Hematopoietic multipotent progenitor cell treated with erythropoietin and hydrocortisone succinate and interleukin-3 and kit ligand, for 17 days (in vitro differentiated cells): ENCODE data around the gene SF3A1.
"Not testable (repeated sequence)": the region's sequence is repeated elsewhere in the genome, so short reads cannot be mapped to it uniquely, and the experiment has no call there.

Experiments
- DNase-seq: peaks from one replicate; pipeline ENCODE4 v3.0.0-alpha.2; 2015; ENCODE audit warnings: low spot score

SF3A1 gene, protein sequence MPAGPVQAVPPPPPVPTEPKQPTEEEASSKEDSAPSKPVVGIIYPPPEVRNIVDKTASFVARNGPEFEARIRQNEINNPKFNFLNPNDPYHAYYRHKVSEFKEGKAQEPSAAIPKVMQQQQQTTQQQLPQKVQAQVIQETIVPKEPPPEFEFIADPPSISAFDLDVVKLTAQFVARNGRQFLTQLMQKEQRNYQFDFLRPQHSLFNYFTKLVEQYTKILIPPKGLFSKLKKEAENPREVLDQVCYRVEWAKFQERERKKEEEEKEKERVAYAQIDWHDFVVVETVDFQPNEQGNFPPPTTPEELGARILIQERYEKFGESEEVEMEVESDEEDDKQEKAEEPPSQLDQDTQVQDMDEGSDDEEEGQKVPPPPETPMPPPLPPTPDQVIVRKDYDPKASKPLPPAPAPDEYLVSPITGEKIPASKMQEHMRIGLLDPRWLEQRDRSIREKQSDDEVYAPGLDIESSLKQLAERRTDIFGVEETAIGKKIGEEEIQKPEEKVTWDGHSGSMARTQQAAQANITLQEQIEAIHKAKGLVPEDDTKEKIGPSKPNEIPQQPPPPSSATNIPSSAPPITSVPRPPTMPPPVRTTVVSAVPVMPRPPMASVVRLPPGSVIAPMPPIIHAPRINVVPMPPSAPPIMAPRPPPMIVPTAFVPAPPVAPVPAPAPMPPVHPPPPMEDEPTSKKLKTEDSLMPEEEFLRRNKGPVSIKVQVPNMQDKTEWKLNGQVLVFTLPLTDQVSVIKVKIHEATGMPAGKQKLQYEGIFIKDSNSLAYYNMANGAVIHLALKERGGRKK

GRCh38 chr22:30356449-30357235 lies at the start of gene SF3A1, which contains the start of gene CCDC157:
Gene SF3A1 (minus strand): TSS chr22:30356894. CDS start chr22:30356792, 102 bp downstream.
Gene CCDC157 (plus strand): TSS chr22:30357007. CDS start chr22:30366001, 8,994 bp downstream.
- DNase-seq, result peak; percentile 91

DNA sequence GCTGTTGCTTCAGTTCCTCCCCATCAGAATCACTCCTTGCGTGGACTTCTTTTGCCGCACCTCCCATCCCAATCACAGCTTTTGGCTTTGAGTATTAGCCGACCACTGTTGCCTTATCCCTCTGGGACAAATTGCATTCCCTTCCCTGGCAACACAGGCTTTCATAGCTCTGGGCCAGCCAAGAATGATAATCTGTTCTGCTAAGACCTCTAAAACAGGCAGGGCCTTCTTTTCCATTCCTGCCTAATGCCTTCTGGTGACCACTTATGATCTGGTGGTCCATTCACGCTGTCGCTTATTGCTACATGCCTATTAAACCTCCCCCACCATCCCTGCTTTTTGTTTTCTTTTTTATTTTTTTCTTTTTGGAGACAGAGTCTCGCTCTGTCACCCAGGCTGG lies 49.7 kb upstream of the SF3A1 start:
- DNase-seq, result no peak

DNA sequence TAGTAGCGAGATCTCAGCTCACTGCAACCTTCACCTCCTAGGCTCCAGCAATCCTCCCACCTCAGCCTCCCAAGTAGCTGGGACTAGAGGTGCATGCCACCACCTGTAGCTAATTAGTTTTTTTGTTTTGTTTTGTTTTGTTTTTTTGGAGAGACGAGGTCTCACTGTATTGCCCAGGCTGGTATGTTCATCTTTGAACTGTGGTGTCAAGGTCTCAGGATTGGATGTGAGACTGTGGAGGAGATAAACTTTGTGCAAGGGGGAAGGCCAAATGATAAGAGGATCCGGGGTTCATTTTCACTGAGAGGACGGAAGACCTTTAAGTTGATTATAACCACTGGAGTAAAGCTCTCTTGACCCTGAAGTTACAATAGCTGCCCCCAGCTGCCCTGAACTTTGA lies 49.0 kb upstream of the SF3A1 start:
- no peak for DNase-seq

DNA sequence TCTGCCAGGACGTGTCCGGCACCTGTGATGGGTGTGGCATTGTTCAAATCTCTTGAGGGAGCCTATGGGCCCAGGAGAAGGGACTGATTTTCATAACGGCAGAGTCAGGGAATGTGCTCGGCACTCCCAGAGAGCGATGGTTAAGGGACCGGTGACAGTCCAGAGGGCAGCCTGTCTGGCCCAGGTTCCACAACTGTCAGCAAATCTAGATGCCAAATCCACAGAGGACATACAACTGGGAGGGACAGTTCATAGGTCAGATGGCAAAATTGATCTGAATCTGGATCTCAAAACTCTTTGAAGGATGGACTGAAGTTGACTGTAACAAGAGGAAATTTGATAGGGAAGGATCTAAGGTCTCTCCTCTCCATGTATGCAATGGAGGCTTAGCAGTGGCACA lies 47.6 kb upstream of the SF3A1 start:
- DNase-seq, result no peak

DNA sequence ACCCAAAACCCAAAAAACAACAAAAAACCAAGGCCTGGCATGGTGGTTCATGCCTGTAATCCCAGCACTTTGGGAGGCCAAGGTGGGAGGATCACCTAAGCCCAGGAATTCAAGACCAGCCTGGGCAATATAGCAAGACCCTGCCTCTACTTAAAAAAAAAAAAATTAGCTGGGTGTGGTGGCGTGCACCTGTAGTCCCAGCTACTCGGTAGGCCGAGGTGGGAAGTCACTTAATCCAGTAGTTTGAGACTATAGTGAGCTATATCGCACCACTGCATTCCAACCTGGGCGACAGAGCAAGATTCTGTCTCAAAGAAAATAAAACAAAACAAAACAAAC lies 46.0 kb upstream of the SF3A1 start:
- not testable (repeated sequence) for DNase-seq

GRCh38 chr22:30402028-30402765 lies 45.5 kb upstream of the SF3A1 start:
- peak; percentile 50 for DNase-seq

DNA sequence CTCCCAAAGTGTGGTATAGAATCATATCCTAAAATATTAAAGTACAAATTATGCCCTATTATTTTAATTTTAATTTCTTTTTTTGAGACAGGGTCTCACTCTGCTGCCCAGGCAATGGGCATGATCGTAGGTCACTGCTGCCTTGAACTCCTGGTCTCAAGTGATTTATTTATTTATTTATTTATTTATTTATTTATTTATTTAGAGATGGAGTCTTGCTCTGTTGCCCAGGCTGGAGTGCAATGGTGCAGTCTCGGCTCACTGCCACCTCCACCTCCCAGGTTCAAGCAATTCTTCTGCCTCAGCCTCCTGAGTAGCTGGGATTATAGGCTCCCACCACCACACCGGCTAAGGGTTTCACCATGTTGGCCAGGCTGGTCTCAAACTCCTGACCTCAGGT lies 44.3 kb upstream of the SF3A1 start:
- DNase-seq, result not testable (repeated sequence)

DNA sequence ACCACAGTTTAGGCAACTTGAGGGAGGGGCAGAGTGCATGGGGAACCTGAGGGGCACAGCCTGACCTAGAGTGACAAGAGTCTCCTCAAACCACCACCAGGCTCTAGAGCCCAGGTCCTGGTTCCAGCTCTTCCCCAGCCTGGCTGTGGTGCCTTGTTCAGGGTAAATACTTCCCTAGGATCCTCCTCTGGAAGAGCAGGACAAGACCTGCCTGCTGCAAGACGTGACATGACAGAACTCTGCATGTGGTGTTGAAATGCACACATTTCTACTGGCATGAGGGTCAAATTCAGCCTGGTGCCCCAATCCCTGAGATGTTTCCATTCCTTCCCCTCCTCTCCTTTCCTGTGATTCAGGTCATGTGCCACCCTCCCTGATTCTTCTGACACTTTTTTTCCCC lies 43.5 kb upstream of the SF3A1 start:
- DNase-seq, result no peak

DNA sequence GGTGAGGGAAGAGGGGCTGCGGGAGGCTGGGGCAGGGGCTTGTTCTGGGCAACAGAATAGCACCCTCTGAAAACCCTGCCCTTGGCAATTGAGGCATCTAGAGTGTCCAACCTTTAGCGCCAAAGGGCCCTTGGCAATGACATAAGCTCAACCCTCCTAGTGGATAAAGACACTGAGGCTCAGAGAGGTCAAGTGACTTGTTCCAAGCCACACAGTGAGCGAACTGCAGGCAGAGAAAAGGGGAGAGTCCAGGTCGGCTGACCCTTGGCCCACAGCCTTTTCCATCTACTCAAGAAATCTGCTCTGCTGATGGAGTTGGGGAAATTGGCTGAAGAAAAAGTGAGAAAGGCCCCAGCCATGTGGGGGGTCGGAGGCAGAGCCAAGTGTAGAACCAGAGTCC lies 43.0 kb upstream of the SF3A1 start:
- DNase-seq, result no peak

DNA sequence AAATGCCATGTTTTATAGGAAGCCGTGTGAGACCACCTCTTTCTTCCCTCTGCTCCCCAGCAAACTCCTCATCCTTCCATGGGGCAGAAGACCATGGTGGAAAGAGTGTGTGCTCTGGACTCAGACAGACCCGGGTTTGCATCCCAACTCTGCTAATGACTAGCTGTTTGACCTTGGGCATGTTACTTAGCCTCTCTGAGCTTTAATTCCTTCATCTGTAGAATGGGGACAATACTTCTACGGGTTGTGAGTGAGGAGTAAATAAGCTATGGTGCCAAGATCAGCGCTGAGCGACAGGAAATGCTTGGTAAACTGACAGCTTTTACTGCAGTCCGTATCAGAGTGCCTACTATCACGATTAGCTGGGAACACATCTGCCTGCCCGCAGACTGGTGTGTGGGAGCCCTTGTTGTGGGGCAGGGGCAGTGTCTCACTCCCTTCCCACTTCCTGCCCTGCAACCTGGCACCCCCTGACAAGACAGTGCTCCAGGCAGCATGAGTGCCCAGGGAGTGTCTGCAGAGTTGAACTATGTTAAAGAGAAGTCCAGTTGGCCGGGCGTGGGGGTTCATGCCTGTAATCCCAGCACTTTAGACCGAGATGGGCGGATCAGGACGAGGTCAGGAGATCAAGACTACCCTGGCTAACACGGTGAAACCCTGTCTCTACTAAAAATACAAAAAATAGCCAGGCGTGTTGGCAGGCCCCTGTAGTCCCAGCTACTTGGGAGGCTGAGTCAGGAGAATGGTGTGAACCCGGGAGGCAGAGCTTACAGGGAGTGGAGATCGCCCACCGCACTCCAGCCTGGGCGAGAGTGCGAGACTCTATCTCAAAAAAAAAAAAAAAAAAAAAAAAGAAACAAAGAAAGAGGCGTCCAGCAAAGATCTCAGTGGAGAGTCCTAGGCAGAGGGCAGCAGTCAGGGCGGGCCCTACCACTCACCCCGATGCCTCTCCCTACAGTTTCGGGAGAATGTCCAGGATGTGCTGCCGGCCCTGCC lies 42.3 kb upstream of the SF3A1 start:
- peak; percentile 38 for DNase-seq

DNA sequence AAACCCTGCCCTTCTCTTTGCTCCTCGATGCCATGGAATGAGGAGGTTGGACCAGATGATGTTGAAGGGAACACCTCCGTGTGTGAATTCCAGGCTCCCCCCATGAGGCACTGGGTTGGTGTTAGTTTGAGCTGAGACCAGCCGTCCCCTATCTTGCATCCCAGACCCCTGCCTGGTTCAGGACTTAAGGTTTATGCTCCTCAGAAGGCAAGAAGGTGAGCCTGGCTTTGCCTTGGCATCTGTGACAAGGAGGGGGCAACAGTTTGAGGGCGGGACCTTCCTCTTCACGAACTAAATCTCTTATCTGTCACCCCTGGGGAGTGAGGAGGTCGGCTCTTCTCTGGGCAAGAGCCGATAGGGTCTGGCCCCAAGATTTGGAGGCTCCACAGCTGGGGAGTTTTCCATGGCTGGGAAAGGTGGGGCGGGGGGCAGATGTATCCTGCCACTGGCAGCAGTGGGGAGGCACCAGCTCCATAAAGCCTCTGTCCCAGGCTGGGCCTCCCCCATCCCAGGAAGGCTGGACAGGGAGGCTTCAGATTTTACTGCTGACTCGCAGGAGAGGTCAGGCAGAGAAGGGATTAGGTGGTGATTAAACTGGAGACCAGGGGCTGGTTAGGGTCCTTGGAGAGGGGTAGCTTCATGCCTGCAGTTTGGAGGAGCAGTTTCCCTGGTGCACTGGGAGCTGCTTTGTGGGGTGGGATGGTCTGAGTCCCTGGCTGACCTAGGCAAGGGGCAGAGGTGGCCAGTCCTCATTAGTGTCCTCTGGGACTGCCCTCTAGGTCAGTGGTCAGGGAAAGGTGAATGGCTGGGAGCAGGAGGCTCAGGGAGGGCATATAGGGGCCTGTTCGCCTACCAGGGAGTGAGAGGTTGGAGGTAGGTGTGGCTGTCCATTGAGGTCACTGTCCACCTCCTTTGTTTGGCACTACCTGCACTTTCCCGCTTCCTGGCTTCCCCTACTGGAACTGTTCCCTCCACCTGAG lies 41.3 kb upstream of the SF3A1 start:
- peak; percentile 38 for DNase-seq

GRCh38 chr22:30396871-30397655 lies 40.4 kb upstream of the SF3A1 start, which contains the start of gene SEC14L2:
Gene SEC14L2 (plus strand): TSS chr22:30397018. CDS start chr22:30397117, 99 bp downstream.
- DNase-seq, result peak; percentile 65

GRCh38 chr22:30393885-30394284 lies 37.2 kb upstream of the SF3A1 start:
- DNase-seq, result no peak

GRCh38 chr22:30393322-30393680 lies 36.6 kb upstream of the SF3A1 start:
- DNase-seq, result no peak

- no peak for DNase-seq
Observed at GRCh38 chr22:30392661-30393321, 36.1 kb upstream of the SF3A1 start.

- DNase-seq, result peak; percentile 90
Observed at GRCh38 chr22:30390974-30391691, 34.4 kb upstream of the SF3A1 start.
